Raji (cell line): Measurements from ENCODE around the gene ZNF263.

Experiments
- POLR2A ChIP-seq: IDR thresholded peaks from 2 replicates; pipeline ENCODE4 v1.6.1; 2011; ENCODE audit warnings: low read depth, low read length, control low read depth; ENCODE audit not compliant: insufficient read depth

The ZNF263 gene

GRCh38 chr16:3282730-3283542, at the start of gene ZNF263:
Gene ZNF263, plus strand, starts transcription at chr16:3283491. Its CDS starts 328 bp downstream, at chr16:3283819.
- TF ChIP-seq POLR2A: peak; percentile 81

DNA sequence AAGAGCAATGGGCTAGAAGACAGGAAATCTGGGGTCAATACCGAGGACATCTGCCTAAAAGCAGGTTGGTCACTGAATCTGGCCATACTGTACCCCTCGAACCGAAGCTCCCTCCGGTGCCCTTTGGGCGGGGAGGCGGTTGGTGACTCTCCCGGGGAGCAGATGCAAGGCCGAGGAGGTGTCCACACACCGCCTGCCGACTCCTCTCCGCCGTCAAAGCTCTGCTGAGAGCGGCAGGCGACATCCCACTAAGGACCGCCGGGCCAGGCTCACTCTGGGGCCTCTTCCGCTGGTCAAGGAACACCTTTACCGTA, 48.8 kb upstream of the ZNF263 start:
- no peak for TF ChIP-seq POLR2A

GRCh38 chr16:3234857-3235561, 48.3 kb upstream of the ZNF263 start, which contains the start of gene ZNF200:
Gene ZNF200, minus strand, starts transcription at chr16:3235158. Its CDS starts 1,403 bp downstream, at chr16:3233755.
- peak; percentile 90 for TF ChIP-seq POLR2A

GRCh38 chr16:3235856-3236669, 47.2 kb upstream of the ZNF263 start:
- TF ChIP-seq POLR2A: no peak

GRCh38 chr16:3241761-3242160, 41.5 kb upstream of the ZNF263 start:
- TF ChIP-seq POLR2A: no peak

GRCh38 chr16:3242709-3243108, 40.6 kb upstream of the ZNF263 start:
- no peak for TF ChIP-seq POLR2A

DNA sequence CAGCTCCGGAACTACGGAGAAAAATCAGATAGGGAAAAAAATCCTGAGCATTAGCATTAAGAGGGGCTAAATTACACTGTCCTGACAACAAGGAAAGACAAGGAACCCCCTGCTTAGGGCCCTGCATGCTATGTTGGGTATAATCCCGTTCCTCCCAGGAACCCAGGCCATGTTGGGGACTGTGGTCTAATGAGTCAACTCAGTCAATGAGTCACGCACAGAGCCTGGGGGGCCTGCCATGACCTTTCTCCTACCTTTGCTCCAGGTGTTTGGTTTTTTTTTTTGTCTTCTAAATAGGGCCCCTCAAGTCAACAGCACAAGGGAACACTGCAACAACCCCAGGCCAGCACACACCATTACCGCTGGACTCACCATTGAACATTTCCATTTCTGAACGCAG, 39.4 kb upstream of the ZNF263 start:
- TF ChIP-seq POLR2A: no peak

DNA sequence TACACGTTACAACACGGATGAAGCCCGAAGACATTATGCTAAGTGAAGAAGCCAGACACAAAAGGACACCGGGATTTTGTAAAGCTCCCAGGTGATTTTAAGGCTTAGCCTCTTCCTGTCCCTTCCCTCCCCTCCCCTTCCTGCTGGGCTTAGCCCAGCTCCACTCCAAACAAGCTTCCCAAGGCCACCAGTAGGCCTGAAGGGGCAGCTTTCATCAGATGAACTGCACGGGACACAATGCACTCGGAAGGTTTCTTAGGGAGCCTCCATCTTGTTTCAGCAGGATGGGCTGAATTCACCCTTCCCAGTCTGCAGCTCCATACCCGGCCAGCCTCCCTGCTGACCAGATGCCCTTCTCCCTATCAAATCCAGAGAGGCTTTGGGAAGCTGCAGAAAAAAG, 37.3 kb upstream of the ZNF263 start:
- TF ChIP-seq POLR2A: no peak

- TF ChIP-seq POLR2A: no peak
Measured at GRCh38 chr16:3246876-3247275, 36.4 kb upstream of the ZNF263 start.

DNA sequence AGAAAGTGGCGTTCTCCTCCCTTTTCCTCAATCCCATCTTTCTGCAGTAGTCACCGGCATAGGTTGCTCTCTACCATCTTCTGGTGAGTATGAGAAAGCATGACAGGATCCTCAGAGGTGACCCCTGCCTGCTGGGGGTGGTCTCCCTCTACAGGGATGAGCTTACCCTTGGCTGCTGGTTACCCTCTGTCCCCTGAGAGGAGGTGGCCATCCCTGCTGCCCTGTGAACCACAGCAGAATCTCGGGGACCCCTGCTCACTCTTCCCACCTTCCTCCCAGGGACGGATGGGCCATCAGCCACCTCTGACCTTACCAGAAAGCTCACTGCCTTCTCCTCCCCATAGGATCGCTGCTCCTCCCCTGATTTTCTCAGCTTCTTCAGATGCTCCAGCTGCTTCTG, 34.7 kb upstream of the ZNF263 start:
- TF ChIP-seq POLR2A: no peak

- TF ChIP-seq POLR2A: no peak
Measured at GRCh38 chr16:3249020-3249419, 34.3 kb upstream of the ZNF263 start.

- TF ChIP-seq POLR2A: no peak
Measured at GRCh38 chr16:3249451-3249850, 33.8 kb upstream of the ZNF263 start.

GRCh38 chr16:3252967-3253366, 30.3 kb upstream of the ZNF263 start:
- TF ChIP-seq POLR2A: no peak

- no peak for TF ChIP-seq POLR2A
Measured at GRCh38 chr16:3254309-3254708, 29.0 kb upstream of the ZNF263 start.

- no peak for TF ChIP-seq POLR2A
Measured at GRCh38 chr16:3256146-3256865, 27.0 kb upstream of the ZNF263 start, which contains the start of gene MEFV. Gene MEFV, minus strand, starts transcription at chr16:3256633. Its CDS starts 46 bp downstream, at chr16:3256587.
